HG02938 (cell line): ENCODE results near the gene OSBPL5.

Experiments
- ATAC-seq: cut with Tn5 transposase; IDR thresholded peaks from one replicate; pipeline ENCODE4 v1.9.1; 2021; ENCODE audit warnings: mild to moderate bottlenecking, moderate library complexity; ENCODE audit not compliant: unreplicated experiment

The OSBPL5 gene

DNA sequence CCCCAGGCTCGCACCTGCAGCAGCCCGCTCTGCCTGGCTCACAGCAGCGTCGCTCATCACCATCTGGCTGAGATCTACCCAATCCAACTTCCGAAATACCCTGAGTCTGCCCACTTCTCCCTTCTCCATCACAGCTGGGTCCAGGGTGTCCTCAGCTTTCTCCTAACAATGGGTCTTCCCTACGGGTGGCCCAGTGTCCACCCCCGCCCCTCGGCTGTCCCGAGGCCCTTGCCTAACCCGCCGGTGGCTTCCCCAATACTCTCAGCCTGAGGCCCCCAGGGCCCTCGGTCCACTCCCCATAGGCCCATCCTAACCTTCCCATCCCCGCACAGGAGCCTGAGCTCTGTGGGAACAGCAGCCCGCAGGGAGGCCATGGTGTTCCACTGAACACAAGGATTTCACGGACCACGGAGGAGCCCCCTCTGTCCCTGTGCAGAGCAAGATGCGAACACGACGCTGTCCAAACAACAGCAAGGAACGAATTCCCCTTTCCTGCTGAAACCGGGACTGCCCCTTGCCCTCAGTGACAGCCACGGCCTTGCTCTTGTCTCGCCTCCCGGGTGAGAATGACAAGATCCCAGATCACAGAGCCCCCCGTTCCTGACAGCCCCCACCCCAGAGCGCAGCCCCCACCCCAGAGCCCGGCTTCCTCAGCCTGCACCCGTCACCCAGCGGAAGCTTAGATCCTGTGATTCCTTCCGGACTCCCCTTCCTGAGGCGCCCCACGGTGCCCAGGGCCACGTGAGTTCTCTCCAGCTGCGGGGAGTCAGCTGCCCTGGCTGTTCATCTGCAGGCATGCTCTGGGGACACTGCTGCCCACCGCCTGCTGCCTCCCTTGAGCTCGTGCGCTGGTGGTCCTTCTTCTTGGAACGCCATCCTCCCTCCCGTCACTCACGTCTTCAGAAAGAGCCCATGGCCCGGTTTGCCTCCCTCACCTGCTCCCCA, 59.0 kb downstream of the OSBPL5 start:
- no peak for ATAC-seq

DNA sequence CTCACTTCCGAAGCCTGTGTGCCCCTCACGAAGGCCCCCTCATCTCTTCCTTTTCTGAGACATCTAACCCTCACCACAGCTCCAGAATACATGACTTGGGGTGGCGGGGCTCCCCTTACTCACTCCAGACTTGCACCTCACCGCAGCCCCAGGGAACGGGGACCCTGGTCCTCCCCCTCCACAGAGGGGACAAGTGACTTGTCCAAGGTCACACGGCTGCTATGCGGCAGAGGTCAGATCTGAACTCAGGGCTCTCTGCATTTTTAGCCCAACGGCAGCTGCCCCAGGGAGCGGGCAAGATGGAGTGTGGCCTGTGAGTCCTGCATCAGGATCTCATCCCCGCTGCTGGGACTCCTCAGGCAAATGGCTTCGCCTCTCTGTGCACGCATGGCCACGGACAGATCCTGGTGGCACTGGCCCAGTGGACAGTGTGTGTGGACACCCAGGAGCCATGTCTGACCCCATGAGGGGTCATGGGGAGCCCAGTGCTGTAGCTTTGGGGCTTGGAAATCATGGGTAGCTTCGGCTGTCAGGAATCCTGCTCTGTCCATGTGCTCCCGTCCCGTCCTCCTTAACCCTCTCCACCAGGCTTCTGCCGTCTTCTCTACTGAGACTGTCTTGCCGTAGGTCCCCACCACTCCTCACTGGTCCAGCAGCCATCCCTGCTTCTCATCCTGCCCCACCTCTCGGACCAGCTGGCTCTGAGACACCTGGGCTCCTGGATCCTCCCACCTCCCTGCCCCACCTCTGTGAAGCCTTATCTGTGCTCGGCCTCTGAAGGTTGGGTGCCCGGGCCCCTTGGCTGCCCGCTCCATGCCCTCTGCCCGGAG, 59.9 kb downstream of the OSBPL5 start:
- ATAC-seq, result no peak

- no peak for ATAC-seq
Measured at GRCh38 chr11:3104051-3104714, 60.9 kb downstream of the OSBPL5 start.

GRCh38 chr11:3103076-3103475, 62.0 kb downstream of the OSBPL5 start:
- ATAC-seq, result no peak

GRCh38 chr11:3102641-3102921, 62.5 kb downstream of the OSBPL5 start:
- no peak for ATAC-seq

- no peak for ATAC-seq
Measured at GRCh38 chr11:3101921-3102640, 63.0 kb downstream of the OSBPL5 start.

GRCh38 chr11:3099178-3099577, 65.9 kb downstream of the OSBPL5 start:
- no peak for ATAC-seq

GRCh38 chr11:3096909-3097530, 68.1 kb downstream of the OSBPL5 start:
- no peak for ATAC-seq

DNA sequence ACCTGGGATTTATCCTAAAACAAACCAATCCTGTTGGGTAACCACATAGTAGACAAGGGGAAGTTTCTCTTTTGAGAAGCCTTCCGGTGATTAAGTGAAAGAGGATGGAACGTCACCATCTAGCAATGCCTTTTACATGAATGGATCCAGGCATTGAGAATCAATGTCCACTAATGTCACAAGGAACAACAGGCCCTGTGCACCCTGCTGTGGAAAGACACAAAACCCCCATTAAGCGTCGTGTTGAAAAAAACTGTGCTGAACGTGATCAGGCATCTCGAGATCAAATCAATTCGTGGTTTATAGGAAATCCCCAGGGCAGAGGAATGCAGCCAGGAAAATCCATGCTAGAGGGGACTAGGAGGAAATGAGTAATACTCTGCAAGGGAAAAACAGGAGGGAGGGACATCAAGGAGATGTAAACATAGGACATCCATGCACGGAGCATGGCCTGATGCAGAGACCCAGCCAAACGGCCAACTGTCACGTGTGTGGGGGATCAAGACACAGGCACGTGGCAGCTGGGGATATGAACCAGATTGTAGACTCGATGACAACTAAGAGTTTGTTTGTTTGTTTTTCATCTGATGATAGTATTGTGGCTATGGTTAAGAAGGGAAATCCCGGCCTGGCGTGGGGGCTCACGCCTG, 69.3 kb downstream of the OSBPL5 start:
- ATAC-seq, result no peak

DNA sequence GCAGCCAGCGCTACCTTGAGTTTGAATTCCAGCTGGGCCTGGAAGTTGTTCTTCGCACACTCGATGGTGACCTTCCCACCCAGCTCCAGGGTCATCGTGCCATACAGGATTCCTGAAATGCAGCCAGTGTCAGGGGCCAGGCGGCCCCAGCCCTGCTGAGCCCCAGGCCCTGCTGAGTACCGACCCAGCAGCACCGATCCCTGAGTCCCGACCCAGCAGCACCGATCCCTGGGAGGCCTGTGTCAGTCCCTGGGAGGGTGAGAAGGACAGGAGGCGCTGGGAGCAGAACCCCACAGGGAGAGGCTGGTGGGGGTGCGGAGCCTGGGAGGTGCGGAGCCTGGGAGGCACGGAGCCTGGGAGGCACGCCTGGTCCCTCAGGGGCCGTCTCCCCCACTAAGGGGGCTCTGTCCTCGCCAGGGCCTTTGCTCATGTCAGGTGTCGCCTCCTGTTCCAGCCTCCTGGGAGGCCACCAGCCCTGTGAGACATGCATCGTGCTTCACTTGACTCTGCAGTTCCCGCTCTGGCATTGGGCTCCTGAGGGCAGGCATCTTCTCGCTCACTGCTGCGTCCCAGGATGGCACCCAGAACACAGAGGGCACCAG, 70.8 kb downstream of the OSBPL5 start:
- ATAC-seq, result no peak

GRCh38 chr11:3093281-3094191, 71.6 kb downstream of the OSBPL5 start:
- ATAC-seq, result no peak

- no peak for ATAC-seq
Measured at GRCh38 chr11:3092603-3093141, 72.4 kb downstream of the OSBPL5 start.

DNA sequence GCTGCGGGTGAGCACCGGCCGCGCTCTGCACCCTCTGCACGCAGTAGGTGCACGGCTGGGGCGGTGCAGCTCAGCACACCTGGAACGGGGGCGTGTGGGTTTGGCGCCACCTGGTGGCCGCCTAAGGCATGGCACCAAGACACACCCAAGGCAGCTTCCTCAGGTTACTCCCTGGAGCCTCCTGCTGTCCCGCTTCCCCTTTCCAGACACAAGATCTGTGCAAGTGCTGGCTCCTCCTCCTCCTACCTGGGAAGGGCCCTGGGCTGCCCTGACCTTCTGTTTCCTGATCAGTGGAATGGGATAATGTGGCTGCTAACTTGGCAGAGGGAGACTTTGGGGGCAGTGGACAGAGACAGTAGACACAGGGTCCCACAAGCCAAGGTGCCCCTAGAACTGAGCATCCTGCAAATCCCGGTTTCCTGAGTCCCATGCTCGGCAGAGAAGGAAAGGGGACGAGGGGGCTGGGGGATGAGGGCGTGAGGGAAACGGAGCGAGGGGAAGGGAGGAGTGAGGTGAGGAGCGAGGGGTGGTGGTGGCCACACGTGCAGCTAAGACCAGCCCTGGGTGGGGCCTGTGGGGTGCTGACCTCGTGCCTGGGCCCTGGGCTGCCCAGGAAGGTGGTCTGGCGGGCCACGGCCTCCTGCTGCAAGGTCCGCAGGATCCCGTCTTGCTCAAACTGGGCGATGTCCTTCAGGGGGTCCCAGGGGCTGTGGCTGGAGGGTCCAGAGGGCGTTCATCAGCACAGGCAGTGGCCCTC, 73.1 kb downstream of the OSBPL5 start:
- ATAC-seq, result no peak

DNA sequence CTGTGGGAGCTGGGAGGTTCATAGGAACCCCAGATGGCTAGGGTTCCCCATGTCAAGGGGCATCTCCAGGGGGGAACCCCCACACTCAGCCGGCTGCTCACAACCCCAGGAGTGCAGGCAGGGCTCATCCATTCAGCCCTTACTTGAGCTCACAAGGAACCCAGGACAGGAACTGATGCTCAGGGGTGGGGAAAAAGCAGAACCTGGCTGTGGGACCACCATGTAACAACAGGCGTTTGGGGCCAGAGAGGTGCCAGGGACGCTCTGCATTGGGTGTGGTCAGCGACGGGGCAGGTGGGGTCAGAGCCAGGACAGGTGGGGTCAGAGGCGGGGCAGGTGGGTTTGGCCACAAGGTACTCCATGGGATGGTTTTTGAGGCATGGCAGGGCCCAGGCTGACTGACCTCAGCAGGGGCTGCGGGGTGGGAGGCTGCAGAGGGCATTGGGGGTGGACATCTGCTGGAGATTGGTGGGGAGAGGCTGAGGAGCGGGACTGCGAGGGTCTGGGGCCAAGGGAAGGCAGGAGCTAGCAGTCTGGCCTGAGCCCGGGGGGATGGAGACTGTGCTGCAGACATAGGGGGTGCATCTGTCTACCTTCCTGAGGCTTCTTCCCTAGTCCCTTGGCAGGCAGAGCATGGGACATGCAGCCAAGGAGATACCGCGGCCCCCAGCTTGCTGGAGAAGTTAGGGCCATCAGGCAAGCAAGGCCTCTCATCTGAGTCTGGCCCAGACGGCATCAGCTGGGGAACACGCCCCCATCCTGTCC, 73.8 kb downstream of the OSBPL5 start:
- ATAC-seq, result no peak

- no peak for ATAC-seq
Measured at GRCh38 chr11:3090096-3090901, 74.8 kb downstream of the OSBPL5 start.
